ENCODE measurements around the gene PLXNB2.
"Not testable (repeated sequence)": the region's sequence is repeated elsewhere in the genome, so short reads cannot be mapped to it uniquely, and the experiment has no call there.

DNA sequence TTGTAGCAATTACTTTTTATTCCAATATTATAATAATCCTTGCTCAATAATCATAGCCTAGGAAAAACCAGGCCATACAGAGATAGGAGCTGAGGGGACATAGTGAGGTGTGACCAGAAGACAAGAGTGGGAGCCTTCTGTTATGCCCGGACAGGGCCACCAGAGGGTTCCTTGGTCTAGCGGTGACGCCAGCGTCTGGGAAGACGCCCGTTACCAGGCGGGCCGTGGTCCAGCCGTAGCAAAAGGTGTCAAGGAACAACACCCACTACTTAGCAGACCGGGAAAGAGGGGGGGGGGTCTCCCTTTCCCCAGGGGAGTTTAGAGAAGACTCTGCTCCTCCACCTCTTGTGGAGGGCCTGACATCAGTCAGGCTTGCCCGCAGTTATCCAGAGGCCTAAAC lies 34.1 kb downstream of the PLXNB2 start:
- TF ChIP-seq, protein P1, sequence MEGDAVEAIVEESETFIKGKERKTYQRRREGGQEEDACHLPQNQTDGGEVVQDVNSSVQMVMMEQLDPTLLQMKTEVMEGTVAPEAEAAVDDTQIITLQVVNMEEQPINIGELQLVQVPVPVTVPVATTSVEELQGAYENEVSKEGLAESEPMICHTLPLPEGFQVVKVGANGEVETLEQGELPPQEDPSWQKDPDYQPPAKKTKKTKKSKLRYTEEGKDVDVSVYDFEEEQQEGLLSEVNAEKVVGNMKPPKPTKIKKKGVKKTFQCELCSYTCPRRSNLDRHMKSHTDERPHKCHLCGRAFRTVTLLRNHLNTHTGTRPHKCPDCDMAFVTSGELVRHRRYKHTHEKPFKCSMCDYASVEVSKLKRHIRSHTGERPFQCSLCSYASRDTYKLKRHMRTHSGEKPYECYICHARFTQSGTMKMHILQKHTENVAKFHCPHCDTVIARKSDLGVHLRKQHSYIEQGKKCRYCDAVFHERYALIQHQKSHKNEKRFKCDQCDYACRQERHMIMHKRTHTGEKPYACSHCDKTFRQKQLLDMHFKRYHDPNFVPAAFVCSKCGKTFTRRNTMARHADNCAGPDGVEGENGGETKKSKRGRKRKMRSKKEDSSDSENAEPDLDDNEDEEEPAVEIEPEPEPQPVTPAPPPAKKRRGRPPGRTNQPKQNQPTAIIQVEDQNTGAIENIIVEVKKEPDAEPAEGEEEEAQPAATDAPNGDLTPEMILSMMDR (IDR thresholded peaks at IDR 0.05; ENCODE audit: borderline replicate concordance, extremely low read depth, low read length, poor library complexity, severe bottlenecking): not testable (repeated sequence)
- not testable (repeated sequence) for TF ChIP-seq EZH2 (IDR thresholded peaks at IDR 0.05; ENCODE audit: borderline replicate concordance, low read depth, low read length, severe bottlenecking)

Data from DND-41 (cell line).